Astrocyte (in vitro differentiated cells and primary cell): ENCODE data around the gene C1orf226. TPM values are rescaled to one million over a fixed set of nuclear protein-coding genes. Genes with fewer than 3 reads are reported as not detected.
"Not testable (repeated sequence)": the region's sequence is repeated elsewhere in the genome, so short reads cannot be mapped to it uniquely, and the experiment has no call there.

ENCODE experiments used
- DNase-seq: peaks from one replicate; pipeline ENCODE4 v3.0.0-alpha.2; 2010; ENCODE audit warnings: low read depth
- FAIRE-seq: peaks from 2 replicates; lab custom pipeline; 2011; peaks lifted over from hg19 to GRCh38; lab: Jason Lieb, UNC
- H2AFZ ChIP-seq: 2 replicates; pipeline ENCODE4 v1.6.0; 2012; ENCODE audit warnings: low read depth, low read length, inconsistent platforms
- H3K27ac ChIP-seq: 2 replicates; pipeline ENCODE4 v1.5.1; 2011; ENCODE audit warnings: low read depth, low read length, inconsistent platforms
- H3K27me3 ChIP-seq: 2 replicates; pipeline ENCODE4 v1.6.0; 2011; ENCODE audit warnings: low read length, inconsistent platforms; ENCODE audit not compliant: insufficient read depth
- H3K36me3 ChIP-seq: 2 replicates; pipeline ENCODE4 v1.5.1; 2011; ENCODE audit warnings: low read length, inconsistent platforms; ENCODE audit not compliant: insufficient read depth
- H3K4me1 ChIP-seq: 2 replicates; pipeline ENCODE4 v1.5.1; 2011; ENCODE audit warnings: low read length, inconsistent platforms; ENCODE audit not compliant: insufficient read depth
- H3K4me2 ChIP-seq: 2 replicates; pipeline ENCODE4 v1.6.0; 2012; ENCODE audit warnings: low read length, inconsistent platforms
- H3K4me3 ChIP-seq: 2 replicates; pipeline ENCODE4 v1.5.1; 2011; ENCODE audit warnings: low read depth, mild to moderate bottlenecking, low read length, inconsistent platforms; ENCODE audit not compliant: insufficient read depth
- H3K79me2 ChIP-seq: 2 replicates; pipeline ENCODE4 v1.6.0; 2012; ENCODE audit warnings: mild to moderate bottlenecking, low read length, inconsistent platforms; ENCODE audit not compliant: insufficient read depth
- H3K9ac ChIP-seq: 2 replicates; pipeline ENCODE4 v1.6.0; 2012; ENCODE audit warnings: mild to moderate bottlenecking, low read length, inconsistent platforms
- H3K9me3 ChIP-seq: 2 replicates; pipeline ENCODE4 v1.5.1; 2012; ENCODE audit warnings: low read depth, mild to moderate bottlenecking, low read length, inconsistent platforms; ENCODE audit not compliant: insufficient read depth
- H4K20me1 ChIP-seq: 2 replicates; pipeline ENCODE4 v1.6.0; 2012; ENCODE audit warnings: low read length, inconsistent platforms; ENCODE audit not compliant: insufficient read depth
- H3K27ac Mint-ChIP-seq: one replicate; pipeline ENCODE4 v1.8.0; 2021; ENCODE audit warnings: mild to moderate bottlenecking, mixed read lengths; ENCODE audit not compliant: unreplicated experiment
- H3K27me3 Mint-ChIP-seq: one replicate; pipeline ENCODE4 v1.8.0; 2021; ENCODE audit warnings: low read depth, mixed read lengths; ENCODE audit not compliant: unreplicated experiment
- H3K36me3 Mint-ChIP-seq: one replicate; pipeline ENCODE4 v1.8.0; 2021; ENCODE audit warnings: low read depth, mixed read lengths; ENCODE audit not compliant: unreplicated experiment
- H3K4me1 Mint-ChIP-seq: one replicate; pipeline ENCODE4 v1.8.0; 2021; ENCODE audit warnings: low read depth, mixed read lengths; ENCODE audit not compliant: unreplicated experiment
- H3K4me3 Mint-ChIP-seq: one replicate; pipeline ENCODE4 v1.8.0; 2021; ENCODE audit warnings: mild to moderate bottlenecking, moderate library complexity, mixed read lengths; ENCODE audit not compliant: unreplicated experiment
- H3K9me3 Mint-ChIP-seq: one replicate; pipeline ENCODE4 v1.8.0; 2021; ENCODE audit warnings: mild to moderate bottlenecking, mixed read lengths; ENCODE audit not compliant: unreplicated experiment
- EZH2 ChIP-seq: IDR thresholded peaks from 2 replicates; pipeline ENCODE4 v1.6.1; 2012; ENCODE audit warnings: mild to moderate bottlenecking, low read length, inconsistent platforms; ENCODE audit not compliant: insufficient read depth
- total RNA-seq: library from RNA; stranded (reverse); gene quantifications from 2 replicates; pipeline ENCODE4 v1.2.1, GENCODE V29; 2021
- TF ChIP-seq, protein P1 (sequence below): IDR thresholded peaks from 2 replicates; pipeline ENCODE4 v1.5.1; 2011; ENCODE audit warnings: low read depth, mild to moderate bottlenecking, inconsistent platforms, low read length, moderate library complexity; ENCODE audit not compliant: insufficient read depth

The C1orf226 gene
- total RNA-seq, 1 donor from 2014 or later: 0.73 TPM

DNA sequence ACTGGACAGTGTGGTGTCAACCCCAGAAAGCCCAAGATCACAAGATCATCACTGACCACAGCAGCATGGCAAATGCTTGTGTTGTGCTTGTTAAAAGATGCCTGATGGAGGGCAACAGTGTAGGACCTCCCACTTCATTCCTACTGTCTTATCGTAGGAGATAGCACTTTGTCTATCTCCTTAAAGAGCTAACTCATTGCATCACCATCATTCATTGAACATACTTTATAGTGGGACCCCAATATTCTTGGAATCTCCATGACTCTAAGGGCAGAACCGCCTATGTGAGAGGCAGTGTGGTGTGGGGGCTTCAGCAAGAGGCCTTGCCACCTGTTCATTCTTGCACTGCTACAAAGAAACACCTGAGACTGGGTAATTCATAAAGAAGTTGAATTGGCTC, 35.4 kb downstream of the C1orf226 start:
- Histone ChIP-seq H3K4me1 (peaks cover under 1% of the 10 kb centered on the region), H3K36me3 (no peaks in the 10 kb centered on the region), H3K27me3 (no peaks in the 10 kb centered on the region), H3K79me2 (no peaks in the 10 kb centered on the region), H4K20me1 (no peaks in the 10 kb centered on the region), H2AFZ (no peak overlapping the region), H3K4me3 (no peak overlapping the region), H3K9me3 (no peaks in the 10 kb centered on the region), H3K27ac (no peak overlapping the region), H3K4me2 (no peak overlapping the region), H3K9ac (no peak overlapping the region)
- Mint-ChIP-seq H3K27ac (no peak overlapping the region), H3K27me3 (peaks cover 3% of the 10 kb centered on the region), H3K4me1 (no peaks in the 10 kb centered on the region), H3K4me3 (no peak overlapping the region), H3K36me3 (no peaks in the 10 kb centered on the region), H3K9me3 (no peaks in the 10 kb centered on the region)
- no peak for TF ChIP-seq EZH2
- TF ChIP-seq, protein P1, sequence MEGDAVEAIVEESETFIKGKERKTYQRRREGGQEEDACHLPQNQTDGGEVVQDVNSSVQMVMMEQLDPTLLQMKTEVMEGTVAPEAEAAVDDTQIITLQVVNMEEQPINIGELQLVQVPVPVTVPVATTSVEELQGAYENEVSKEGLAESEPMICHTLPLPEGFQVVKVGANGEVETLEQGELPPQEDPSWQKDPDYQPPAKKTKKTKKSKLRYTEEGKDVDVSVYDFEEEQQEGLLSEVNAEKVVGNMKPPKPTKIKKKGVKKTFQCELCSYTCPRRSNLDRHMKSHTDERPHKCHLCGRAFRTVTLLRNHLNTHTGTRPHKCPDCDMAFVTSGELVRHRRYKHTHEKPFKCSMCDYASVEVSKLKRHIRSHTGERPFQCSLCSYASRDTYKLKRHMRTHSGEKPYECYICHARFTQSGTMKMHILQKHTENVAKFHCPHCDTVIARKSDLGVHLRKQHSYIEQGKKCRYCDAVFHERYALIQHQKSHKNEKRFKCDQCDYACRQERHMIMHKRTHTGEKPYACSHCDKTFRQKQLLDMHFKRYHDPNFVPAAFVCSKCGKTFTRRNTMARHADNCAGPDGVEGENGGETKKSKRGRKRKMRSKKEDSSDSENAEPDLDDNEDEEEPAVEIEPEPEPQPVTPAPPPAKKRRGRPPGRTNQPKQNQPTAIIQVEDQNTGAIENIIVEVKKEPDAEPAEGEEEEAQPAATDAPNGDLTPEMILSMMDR: no peak
- DNase-seq (no peak), FAIRE-seq (no peak)

DNA sequence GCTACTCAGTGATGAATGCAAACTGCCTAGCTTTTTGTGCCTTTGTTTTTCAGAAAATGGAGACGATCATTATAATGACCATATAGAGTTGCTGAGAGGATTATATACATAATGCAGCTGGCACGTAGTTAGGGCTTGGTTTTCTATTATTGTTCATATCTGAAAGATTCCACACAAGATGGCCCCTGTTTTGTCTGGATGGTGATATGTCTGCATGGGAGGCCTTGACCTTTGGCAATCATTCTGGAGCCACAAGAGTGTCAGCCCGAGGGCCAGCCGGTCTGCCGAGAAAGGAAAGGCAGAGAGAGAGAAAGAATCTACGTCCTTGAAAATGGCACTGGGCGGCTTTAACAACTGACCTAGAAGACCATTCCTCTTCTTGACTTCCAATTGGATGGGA, 36.1 kb downstream of the C1orf226 start:
- no peak for FAIRE-seq

DNA sequence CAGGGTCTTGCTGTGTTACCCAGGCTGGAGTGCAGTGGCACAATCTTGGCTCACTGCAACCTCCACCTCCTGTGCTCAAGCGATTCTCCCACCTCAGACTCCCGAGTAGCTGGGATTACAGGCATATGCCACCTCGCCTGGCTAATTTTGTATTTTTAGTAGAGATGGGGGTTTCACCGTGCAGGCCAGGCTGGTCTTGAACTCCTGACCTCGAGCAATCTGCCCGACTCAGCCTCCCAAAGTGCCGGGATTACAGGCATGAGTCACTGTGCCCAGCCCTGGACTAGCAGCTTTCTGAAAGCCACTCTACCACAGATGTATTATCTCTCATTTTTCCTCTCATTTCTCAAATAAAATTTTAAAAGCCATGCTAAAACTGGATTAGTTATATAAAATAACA, 37.1 kb downstream of the C1orf226 start:
- H3K4me1 Mint-ChIP-seq, H3K4me3 Mint-ChIP-seq, FAIRE-seq: not testable (repeated sequence)

More for the DNA sequence above, 36.1 kb downstream of the C1orf226 start:
- H3K4me3 ChIP-seq: no peak overlapping the region
- no peaks in the 10 kb centered on the region for H3K27me3 ChIP-seq
- H3K27ac Mint-ChIP-seq: no peak overlapping the region
- no peaks in the 10 kb centered on the region for H3K79me2 ChIP-seq
- no peak overlapping the region for H3K4me3 Mint-ChIP-seq
- H3K27ac ChIP-seq: no peak overlapping the region
- H3K9me3 ChIP-seq: no peaks in the 10 kb centered on the region
- H4K20me1 ChIP-seq: no peaks in the 10 kb centered on the region
- no peak overlapping the region for H3K4me2 ChIP-seq
- H3K27me3 Mint-ChIP-seq: peaks cover 3% of the 10 kb centered on the region
- TF ChIP-seq EZH2: no peak
- TF ChIP-seq, protein P1: no peak
- no peak overlapping the region for H3K9ac ChIP-seq
- H2AFZ ChIP-seq: no peak overlapping the region
- no peaks in the 10 kb centered on the region for H3K4me1 Mint-ChIP-seq
- no peaks in the 10 kb centered on the region for H3K4me1 ChIP-seq
- no peaks in the 10 kb centered on the region for H3K9me3 Mint-ChIP-seq
- H3K36me3 Mint-ChIP-seq: no peaks in the 10 kb centered on the region
- no peak for DNase-seq
- H3K36me3 ChIP-seq: no peaks in the 10 kb centered on the region

DNA sequence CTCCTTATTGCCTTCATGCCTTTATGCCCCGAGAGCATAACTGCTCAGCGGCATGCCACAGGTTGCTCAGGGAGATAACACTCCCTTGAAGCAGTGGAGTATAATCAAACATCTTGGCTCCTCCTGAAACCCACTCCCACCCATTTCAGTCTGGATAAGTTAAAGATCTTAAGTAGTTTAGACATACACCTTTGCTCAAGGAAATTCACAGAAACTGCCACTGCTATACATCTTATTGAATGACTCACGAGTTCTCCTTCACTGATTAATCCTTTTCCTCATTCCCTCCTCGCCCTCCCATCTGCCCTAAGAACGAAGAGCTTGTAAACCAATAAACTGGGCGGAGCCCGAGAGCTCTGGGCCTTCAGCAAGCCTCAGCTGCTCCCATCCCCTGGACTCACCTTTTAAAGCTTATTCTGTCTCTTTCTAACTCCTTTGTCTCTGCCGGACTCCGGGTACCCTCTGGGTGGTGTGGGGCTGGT, 38.0 kb downstream of the C1orf226 start:
- not testable (repeated sequence) for DNase-seq, H3K27me3 ChIP-seq

More for the DNA sequence above, 37.1 kb downstream of the C1orf226 start:
- not testable (repeated sequence) for H3K4me1 ChIP-seq, H3K9me3 Mint-ChIP-seq, H3K9ac ChIP-seq, H3K27ac ChIP-seq, H3K36me3 ChIP-seq, H3K27me3 ChIP-seq, H3K36me3 Mint-ChIP-seq, DNase-seq, H2AFZ ChIP-seq, H3K4me2 ChIP-seq, H4K20me1 ChIP-seq, H3K27ac Mint-ChIP-seq, H3K27me3 Mint-ChIP-seq, H3K9me3 ChIP-seq, H3K79me2 ChIP-seq, H3K4me3 ChIP-seq

More for the DNA sequence above, 38.0 kb downstream of the C1orf226 start:
- not testable (repeated sequence) for H3K79me2 ChIP-seq, H3K4me1 ChIP-seq, H3K36me3 ChIP-seq, H3K9me3 ChIP-seq, H3K36me3 Mint-ChIP-seq, H3K4me3 ChIP-seq, H4K20me1 ChIP-seq, H3K27ac ChIP-seq, H3K27ac Mint-ChIP-seq, H3K4me3 Mint-ChIP-seq, H3K9ac ChIP-seq, H3K4me2 ChIP-seq, FAIRE-seq, H3K9me3 Mint-ChIP-seq, H2AFZ ChIP-seq, H3K4me1 Mint-ChIP-seq, H3K27me3 Mint-ChIP-seq
